Embryonic facial prominence (tissue), 1 donor: ENCODE data around the gene KAT14.
"Not testable (repeated sequence)": the region's sequence is repeated elsewhere in the genome, so short reads cannot be mapped to it uniquely, and the experiment has no call there.

ENCODE experiments used
- DNase-seq: peaks from one replicate; pipeline ENCODE4 v3.0.0-alpha.2; 2016; ENCODE audit errors: extremely low spot score

KAT14 gene, protein sequence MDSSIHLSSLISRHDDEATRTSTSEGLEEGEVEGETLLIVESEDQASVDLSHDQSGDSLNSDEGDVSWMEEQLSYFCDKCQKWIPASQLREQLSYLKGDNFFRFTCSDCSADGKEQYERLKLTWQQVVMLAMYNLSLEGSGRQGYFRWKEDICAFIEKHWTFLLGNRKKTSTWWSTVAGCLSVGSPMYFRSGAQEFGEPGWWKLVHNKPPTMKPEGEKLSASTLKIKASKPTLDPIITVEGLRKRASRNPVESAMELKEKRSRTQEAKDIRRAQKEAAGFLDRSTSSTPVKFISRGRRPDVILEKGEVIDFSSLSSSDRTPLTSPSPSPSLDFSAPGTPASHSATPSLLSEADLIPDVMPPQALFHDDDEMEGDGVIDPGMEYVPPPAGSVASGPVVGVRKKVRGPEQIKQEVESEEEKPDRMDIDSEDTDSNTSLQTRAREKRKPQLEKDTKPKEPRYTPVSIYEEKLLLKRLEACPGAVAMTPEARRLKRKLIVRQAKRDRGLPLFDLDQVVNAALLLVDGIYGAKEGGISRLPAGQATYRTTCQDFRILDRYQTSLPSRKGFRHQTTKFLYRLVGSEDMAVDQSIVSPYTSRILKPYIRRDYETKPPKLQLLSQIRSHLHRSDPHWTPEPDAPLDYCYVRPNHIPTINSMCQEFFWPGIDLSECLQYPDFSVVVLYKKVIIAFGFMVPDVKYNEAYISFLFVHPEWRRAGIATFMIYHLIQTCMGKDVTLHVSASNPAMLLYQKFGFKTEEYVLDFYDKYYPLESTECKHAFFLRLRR

DNA sequence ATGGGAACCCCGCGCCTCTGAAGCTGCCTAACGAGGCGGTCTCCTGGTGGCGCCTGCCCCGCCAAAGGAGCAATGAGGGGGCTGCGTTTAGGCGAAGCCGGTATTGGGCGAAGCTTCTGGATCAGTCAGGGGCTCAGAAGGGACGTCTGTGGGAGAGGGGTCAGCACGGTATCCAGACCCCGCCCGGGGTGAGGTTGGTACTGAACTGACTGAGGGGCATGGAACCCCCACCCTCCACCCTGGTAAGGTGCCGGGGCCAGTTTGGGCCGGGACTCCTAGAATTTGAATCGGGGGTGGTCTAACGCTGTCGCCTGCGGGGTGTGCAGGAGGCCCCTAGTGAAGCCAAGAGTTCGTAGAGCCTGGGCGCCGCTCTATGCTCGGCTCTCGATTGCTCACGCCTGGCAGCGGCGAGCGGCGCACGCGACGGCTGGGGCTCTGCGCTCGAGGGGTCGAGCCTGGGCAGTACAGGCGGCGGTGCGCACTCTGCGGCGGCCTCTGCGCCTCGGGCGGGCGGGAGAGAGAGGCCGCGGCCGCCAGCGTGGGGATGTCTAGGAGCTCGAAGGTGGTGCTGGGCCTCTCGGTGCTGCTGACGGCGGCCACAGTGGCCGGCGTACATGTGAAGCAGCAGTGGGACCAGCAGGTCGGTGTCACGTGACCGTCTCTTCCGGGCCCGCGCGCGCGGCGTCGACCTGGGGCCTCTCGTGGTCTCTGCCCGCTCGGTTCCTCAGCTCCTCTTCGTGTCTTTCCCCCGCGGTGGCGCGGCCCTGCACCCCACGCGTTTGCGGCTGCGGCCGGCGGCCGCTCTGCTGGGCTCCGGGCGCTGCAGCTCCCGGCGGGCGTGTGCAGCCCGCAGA is at the start of gene KAT14, which contains the start of gene PET117:
Gene KAT14 (plus strand): TSS at position 452 of the 854 bp plus-strand sequence. CDS start 4,798 bp downstream, outside the sequence.
Gene PET117 (plus strand): TSS at position 452 of the 854 bp plus-strand sequence. CDS start 93 bp downstream, at position 545.
- peak; percentile 78 for DNase-seq

DNA sequence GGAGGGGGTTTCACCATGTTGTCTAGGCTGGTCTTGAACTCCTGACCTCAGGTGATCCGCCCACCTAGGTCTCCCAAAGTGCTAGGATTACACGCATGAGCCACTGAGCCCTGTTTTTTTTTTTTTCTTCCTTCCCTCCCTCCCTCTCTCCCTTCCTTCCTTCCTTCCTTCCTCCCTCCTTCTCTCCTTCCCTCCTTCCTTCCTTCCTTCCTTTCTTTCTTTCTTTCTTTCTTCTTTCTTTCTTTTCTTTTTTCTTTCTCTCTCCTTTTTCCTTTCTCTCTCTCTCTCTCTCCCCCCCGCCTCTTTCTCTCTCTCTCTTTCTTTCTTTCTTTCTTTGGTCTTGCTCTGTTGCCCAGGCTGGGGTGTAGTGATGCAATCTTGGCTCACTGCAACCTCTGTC is 49.4 kb upstream of the KAT14 start:
- not testable (repeated sequence) for DNase-seq

GRCh38 chr20:18088841-18089240 is 48.8 kb upstream of the KAT14 start:
- DNase-seq = not testable (repeated sequence)

- no peak for DNase-seq
These were observed 47.6 kb upstream of the KAT14 start for GRCh38 chr20:18090044-18090443.

DNA sequence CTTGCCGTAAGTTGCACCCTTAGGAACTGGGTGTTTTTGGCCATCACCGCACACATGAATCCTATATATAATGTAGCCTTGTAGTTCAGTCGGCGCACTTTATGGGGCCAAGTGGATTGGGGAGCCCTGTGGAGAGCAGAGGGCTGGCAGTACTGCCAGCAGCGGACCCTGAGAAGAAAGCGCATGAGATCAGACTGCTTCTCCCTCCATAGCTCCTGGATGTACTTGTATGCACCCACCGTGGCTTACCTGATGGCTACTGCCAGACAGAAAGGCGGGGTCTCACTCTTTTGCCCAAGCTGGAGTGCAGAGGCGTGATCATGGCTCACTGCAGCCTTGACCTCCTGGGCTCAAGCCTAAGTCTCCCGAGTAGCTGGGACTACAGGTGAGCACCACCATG is 47.2 kb upstream of the KAT14 start:
- DNase-seq = no peak

DNA sequence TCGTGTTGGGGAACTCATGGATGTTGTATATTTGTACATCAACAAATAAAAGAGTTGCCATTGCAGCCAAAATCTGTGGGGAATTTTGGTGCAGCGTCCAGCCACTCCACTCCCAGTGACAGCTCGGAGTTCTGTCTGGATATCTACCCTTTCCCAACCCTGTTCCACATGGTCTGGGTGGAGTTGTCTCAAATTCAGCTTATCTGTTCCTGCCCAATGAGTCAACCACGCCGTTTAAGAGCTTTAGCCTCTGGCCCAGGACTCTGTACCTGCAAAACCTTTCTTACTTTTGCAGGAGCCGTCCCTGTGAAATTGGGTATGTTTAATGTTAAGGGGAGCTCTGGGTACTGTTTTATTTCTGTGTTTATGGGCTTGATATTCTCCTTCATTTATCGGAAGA is 46.0 kb upstream of the KAT14 start:
- no peak for DNase-seq

DNA sequence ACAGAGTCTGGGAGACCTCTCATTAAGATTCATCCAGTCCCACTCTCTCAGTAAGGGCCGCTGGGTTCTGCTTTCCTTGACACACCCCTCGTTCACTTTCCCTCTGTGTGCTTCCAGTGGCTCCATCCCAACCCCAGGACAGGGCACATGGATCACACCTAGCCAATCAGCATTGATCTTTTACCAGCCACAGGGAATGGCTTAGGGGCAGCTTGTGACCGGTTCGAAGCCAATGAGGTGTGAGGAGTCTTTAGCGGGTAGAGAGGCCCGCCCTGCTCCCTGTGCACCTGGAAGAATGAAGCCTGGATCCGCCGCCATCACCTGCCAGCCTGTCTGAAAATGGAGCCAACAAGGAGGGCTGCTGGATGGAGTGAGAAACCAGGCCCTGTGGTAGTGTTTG is 44.8 kb upstream of the KAT14 start:
- DNase-seq = no peak

DNA sequence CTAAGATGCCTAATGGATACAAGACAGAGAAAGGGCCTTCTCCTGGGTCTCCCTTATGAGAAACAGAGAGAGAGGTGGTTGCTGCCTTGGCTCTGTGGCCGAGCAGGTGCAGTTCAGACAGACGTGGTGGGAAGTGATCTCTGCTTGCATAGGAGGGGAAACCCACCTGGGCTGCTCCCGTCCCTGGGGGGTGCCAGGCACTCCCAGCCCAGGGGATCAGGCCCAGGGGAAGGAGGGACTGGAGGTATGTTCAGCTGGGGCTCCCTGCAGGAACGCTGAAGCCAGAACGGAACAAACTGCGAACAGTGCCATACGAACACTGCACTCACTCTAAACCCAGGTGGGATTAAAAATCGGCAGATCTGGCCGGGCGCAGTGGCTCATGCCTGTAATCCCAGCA is 44.3 kb upstream of the KAT14 start:
- DNase-seq = no peak

GRCh38 chr20:18094191-18094590 is 43.5 kb upstream of the KAT14 start:
- no peak for DNase-seq

DNA sequence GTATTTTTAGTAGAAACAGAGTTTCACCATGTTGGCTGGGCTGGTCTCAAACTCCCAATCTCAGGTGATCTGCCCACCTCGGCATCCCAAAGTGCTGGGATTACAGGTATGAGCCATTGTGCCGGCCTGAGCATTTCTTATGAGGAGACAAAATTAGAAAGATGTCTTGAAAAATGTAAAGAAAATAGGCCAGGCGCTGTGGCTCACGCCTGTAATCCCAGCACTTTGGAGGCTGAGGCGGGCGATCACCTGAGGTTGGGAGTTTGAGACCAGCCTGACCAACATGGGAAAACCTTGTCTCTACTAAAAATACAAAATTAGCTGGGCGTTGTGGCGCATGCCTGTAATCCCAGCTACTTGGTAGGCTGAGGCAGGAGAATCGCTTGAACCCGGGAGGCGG is 37.1 kb upstream of the KAT14 start:
- DNase-seq = not testable (repeated sequence)

DNA sequence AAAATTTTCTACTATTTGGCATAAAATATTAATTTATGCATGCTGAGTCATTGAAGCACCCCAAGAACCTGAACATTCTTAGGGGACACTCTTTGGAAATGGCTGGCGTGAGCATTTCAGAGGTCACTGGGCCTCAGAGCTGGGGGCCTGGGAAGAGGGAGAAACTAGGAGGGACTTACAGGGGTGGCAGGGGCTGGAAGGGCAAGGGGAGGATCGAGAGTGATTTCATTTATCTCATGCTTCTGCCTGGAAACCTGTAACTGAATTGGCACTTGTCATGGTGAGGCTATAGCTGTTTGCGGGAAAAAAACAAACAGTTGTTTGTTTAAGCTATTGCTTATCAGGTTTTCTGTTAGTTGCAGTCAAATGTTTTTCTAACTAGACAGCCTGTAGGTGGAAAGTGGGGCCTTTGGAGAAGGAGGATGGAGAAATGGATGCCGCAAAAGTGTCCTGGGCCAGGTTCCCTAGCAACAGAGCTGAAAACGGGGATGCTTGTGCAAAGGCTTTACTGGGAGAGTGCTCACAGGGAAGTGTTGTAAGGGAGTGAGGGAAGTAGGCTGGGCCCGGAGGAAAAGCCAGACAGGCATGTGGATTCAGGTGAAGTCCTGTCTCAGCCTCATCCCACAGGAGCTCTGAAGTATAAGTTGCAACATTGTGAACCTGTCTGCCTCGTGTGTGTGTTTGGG is 36.4 kb upstream of the KAT14 start:
- DNase-seq = no peak

DNA sequence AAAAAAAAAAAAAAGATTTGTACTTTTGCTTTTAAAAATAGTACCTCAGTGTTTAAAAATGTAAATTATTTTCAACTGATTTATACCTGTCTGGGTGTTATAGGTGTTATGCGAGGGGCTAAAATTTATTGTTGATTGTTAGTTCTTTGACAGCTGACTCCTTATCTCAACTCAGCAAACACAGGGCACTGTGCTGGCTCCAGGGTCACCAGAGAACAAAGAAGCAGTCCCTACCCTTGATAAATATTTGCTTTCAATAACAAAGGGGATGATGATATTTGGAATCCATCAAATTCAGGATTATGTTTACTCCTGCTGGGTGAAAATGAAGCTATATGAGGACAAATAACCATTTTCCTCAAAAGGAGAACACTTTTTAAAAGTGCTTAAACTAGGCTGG is 34.2 kb upstream of the KAT14 start:
- DNase-seq = no peak

DNA sequence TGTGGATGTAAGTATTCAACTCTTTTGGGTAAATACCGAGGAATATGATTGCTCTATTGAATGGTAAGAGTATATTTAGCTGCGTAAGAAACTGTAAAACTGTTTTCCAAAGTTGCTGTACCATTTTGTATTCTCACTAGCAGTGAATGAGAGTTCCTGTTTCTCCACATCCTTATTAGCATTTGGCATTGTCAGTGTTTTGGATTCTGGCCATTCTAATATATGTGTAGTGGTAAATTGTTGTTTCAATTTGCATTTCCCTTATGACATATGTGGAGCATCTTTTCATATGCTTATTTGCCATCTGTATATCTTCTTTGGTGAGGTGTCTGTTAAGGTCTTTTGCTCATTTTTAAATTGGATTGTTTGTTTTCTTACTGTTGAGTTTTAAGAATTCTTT is 29.3 kb upstream of the KAT14 start:
- no peak for DNase-seq

DNA sequence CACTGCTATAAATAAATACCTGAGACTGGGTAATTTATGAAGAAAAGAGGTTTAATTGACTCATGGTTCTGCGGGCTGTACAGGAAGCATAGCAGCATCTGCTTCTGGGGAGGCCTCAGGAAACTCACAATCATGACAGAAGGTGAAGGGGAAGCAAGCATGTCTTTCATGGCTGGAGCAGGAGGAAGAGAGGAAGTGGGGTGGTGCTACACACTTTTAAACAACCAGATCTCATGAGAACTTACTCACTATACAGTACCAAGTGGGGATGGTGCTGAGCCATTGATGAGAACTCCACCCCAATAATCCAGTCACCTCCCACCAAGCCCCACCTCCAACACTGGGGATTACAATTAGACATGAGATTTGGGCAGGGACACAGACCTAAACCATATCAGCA is 9.1 kb upstream of the KAT14 start:
- not testable (repeated sequence) for DNase-seq

GRCh38 chr20:18132663-18133062 is 5.0 kb upstream of the KAT14 start:
- DNase-seq = no peak

- DNase-seq = no peak
These were observed 3.7 kb upstream of the KAT14 start for GRCh38 chr20:18133962-18134361.

DNA sequence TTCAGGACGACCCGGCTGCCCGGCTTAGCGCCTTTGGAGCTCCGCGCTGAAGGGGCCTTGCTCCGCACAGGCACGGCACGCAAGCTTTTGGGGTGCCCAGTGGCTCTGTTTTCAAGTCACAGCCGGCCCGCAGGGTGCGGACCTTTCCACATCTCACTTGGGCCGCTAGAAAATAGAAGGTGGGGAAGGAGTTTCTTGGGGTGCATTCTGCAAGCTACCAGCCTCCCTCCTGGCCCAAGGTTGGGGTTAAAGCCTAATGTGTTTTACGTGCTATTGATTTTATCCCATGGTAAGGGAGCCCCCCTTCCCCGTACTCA is 561 bp downstream of the KAT14 start:
- no peak for DNase-seq

GRCh38 chr20:18138639-18139583 is 1.2 kb downstream of the KAT14 start:
- DNase-seq = no peak

DNA sequence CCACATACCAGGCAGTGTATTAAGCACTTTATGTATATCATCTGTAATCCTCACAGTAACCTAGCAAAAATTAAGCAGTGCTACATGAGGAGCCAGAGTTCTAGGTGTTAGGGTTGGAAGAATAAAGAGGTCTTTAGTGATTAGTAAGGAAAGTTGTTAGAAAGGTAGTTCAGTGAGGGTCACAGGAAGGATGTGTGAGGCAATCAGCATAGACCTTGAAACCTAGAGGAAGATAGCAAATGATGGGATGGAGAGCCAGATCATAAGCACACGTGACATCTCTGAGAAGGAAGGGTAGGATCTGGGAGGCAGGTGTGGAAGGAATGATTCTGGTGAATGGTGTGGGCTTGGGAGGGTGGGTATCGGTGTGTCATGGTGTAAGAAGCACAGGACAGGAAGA is 2.2 kb downstream of the KAT14 start:
- no peak for DNase-seq

DNA sequence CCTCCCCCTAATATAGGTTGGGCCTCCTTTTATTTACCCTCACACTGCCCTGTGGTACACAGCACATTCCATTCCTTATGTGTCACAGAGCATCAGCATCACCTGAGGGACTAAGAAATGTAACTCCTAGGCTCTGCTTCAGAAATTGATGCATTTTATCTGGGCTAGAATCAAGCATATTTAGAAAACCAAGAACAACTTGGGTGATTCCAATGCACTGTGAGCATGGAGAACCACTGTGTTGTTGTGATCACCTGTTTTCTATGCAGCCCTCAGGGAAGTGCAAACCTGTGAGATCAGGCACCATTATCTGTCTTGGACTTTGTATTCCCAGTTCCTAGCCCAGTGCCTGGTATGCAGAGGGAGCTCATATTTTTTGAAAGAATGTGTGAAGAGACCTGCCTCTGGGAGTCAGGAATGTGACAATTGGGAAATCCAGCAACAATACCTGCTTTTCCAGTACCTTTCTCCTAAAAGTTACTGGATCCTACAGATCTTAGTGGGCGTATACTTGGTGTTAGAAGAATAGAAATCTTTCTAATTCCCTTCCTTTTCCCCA is 7.0 kb downstream of the KAT14 start:
- no peak for DNase-seq
